Measurements from ENCODE around the gene TOGARAM2.

TOGARAM2 gene

DNA sequence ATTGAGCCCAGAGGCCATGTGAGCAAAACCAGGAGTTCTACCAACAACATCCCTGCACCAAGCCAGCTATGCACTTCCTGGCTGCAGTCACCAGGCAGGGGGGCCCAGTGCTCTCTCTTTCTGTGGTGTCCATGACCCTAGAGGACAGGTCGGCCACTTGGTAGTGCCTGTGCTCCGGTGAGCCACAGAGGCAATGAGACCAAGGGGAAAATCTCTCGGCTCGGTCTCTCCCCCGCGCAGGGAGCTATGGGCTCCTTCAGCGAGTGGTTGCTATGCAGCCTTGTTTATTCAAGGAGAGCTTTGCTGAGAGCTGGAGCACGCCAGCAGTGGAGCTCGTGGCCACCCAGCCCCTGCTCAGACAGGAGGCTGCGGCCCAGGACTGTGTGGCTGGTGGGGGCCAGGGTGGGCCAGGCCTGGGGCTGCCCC lies at the start of gene TOGARAM2:
TOGARAM2 (plus strand) TSS at position 283 of the 426 bp plus-strand sequence. CDS start 13,537 bp downstream, outside the sequence.
- no peak for TF ChIP-seq CTCF (IDR thresholded peaks at IDR 0.05)
- DNase-seq (ENCODE audit: low spot score) = no peak
- Histone ChIP-seq H3K27ac (no peak within 1 kb of the TSS), H3K4me3 (no peak within 1 kb of the TSS)

- no peak overlapping the region for H3K27ac ChIP-seq
- TF ChIP-seq CTCF (IDR thresholded peaks at IDR 0.05) = no peak
- H3K4me3 ChIP-seq = no peak overlapping the region
- DNase-seq (ENCODE audit: low spot score) = no peak
Observed at GRCh38 chr2:28934769-28935168, 46.3 kb upstream of the TOGARAM2 start.

DNA sequence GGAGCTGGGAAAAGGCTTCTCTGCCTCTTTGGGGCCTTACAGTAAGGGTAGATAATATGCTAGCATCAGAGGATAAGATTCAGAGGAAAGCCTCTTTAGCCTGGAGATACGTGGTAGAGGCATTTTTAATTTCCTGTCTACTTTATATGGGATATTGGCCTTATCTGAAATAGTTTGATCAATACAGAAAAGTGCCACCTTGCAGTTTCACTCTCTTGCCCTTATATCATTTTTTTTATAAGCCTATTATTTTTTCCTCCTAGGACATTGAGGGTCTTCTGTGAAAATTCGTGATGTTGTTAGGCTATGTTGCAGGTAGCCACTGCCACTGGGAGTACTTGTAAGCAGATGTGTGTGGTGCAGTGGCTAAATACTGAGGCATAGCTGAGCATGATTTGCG lies 40.1 kb upstream of the TOGARAM2 start:
- H3K4me3 ChIP-seq = no peak overlapping the region
- TF ChIP-seq CTCF (IDR thresholded peaks at IDR 0.05) = no peak
- H3K27ac ChIP-seq = no peak overlapping the region
- DNase-seq (ENCODE audit: low spot score) = no peak

GRCh38 chr2:28944535-28945248 lies 36.4 kb upstream of the TOGARAM2 start:
- TF ChIP-seq CTCF (IDR thresholded peaks at IDR 0.05) = no peak
- Histone ChIP-seq H3K27ac (no peak overlapping the region), H3K4me3 (no peak overlapping the region)
- no peak for DNase-seq (ENCODE audit: low spot score)

GRCh38 chr2:28948160-28948559 lies 32.9 kb upstream of the TOGARAM2 start:
- TF ChIP-seq CTCF (IDR thresholded peaks at IDR 0.05) = no peak
- no peak overlapping the region for H3K4me3 ChIP-seq
- no peak for DNase-seq (ENCODE audit: low spot score)
- no peak overlapping the region for H3K27ac ChIP-seq

GRCh38 chr2:28949190-28949589 lies 31.9 kb upstream of the TOGARAM2 start:
- H3K27ac ChIP-seq = no peak overlapping the region
- no peak for DNase-seq (ENCODE audit: low spot score)
- TF ChIP-seq CTCF (IDR thresholded peaks at IDR 0.05) = no peak
- H3K4me3 ChIP-seq = no peak overlapping the region

- DNase-seq (ENCODE audit: low spot score) = no peak
- H3K4me3 ChIP-seq = no peak overlapping the region
- no peak overlapping the region for H3K27ac ChIP-seq
- no peak for TF ChIP-seq CTCF (IDR thresholded peaks at IDR 0.05)
Observed at GRCh38 chr2:28949617-28950305, 31.3 kb upstream of the TOGARAM2 start.
